Stomach smooth muscle (tissue), 2 donors: ENCODE measurements around the gene ZNF385B.
"Not testable (repeated sequence)": the region's sequence is repeated elsewhere in the genome, so short reads cannot be mapped to it uniquely, and the experiment has no call there.

Experiments used
- H3K27ac ChIP-seq: one replicate; pipeline ENCODE4 v1.7.0; 2013; ENCODE audit warnings: mild to moderate bottlenecking, low read length, inconsistent platforms
- H3K27me3 ChIP-seq, 2 donors: one replicate each; pipeline ENCODE4 v1.7.0; 2013; ENCODE audit warnings: low read length in 2 of 2; ENCODE audit not compliant: insufficient read depth in 2 of 2, control insufficient read depth in 1 of 2
- H3K36me3 ChIP-seq, 2 donors: one replicate each; pipeline ENCODE4 v1.7.0; 2013; ENCODE audit warnings: low read length in 2 of 2; ENCODE audit not compliant: control insufficient read depth in 2 of 2, insufficient read depth in 2 of 2
- H3K4me1 ChIP-seq: one replicate; pipeline ENCODE4 v1.7.0; 2013; ENCODE audit warnings: low read length; ENCODE audit not compliant: control insufficient read depth, insufficient read depth
- H3K4me3 ChIP-seq, 2 donors: one replicate each; pipeline ENCODE4 v1.7.0; 2013; ENCODE audit warnings: low read length in 2 of 2
- H3K9ac ChIP-seq, 2 donors: one replicate each; pipeline ENCODE4 v1.7.0; 2013; ENCODE audit warnings: low read length in 2 of 2, mild to moderate bottlenecking in 1 of 2
- H3K9me3 ChIP-seq, 2 donors: one replicate each; pipeline ENCODE4 v1.7.0; 2013; ENCODE audit warnings: low read length in 2 of 2; ENCODE audit not compliant: control insufficient read depth in 2 of 2
- donor health status: healthy.
- donor health status: Pancreatic carcinoma.

The ZNF385B gene

DNA sequence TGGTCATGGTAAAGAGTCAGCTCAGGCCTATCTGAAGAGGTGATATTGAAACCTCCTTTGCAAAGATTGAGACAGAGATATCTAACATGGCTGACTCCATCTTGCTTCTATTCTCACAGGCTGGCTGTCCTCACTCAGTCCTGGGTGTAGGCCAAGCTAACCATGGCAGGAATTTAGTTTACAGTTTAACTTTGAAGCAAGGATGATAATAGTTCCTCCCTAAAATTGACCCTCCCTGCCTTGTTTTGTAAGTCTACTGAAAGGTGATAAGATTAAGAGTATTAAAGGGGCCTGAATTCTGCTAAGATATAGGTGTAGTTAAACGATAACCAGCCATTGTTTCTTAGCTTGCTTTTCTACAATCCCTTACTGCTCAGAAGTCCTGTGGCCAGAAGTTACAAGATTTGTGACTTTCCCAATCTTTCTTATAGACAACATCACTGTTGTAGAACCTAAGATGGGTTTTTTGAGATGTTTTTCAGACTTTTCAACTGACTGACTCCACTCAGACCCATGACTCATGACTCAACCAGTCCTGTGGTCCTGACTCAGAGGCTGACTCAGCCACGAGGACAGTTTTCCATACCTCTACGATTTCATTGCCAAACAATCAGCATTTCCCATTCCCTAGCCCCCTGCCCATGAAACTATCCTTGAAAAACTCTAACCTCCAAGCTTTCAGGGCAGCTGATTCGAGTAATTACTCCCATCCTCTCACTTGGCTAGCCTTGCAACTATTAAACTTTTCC, 401.1 kb downstream of the ZNF385B start:
- Histone ChIP-seq H3K27me3 (no peaks in the 10 kb centered on the region), H3K27ac (no peak overlapping the region), H3K9me3 (no peaks in the 10 kb centered on the region), H3K36me3 (no peaks in the 10 kb centered on the region), H3K9ac (no peak overlapping the region), H3K4me3 (no peak overlapping the region), H3K4me1 (no peaks in the 10 kb centered on the region)

DNA sequence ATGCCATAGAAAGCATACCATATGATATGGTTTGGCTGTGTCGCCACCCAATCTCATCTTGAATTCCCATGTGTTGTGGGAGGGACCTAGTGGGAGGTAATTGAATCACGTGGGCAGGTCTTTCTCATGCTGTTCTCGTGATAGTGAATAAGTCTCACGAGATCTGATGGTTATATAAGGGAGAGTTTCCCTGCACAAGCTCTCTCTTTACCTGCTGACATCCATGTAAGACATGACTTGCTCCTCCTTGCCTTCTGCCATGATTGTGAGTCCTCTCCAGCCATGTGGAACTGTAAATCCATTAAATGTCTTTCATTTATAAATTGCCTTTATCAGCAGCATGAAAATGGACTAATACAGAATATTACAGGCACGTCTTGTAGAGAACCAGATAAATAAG, 403.3 kb downstream of the ZNF385B start:
- H3K27ac ChIP-seq, H3K9me3 ChIP-seq, H3K27me3 ChIP-seq, H3K4me3 ChIP-seq, H3K36me3 ChIP-seq, H3K4me1 ChIP-seq, H3K9ac ChIP-seq: not testable (repeated sequence)

DNA sequence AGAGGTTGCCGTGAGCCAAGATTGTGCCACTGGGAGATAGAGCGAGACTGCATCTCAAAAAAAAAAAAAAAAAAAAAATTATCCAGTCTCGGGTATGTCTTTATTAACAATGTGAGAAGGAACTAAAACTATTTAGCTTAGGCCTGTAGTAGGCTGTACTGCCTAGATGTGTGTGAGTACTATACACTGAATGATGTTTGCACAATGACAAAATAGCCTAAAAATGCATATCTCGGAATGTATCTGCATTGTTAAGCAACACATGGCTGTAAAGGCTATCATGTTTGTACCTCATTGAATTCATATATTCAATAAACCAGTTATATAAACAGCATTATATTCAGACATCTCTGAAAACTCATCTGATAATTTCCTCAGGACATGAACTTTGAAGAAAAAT, 405.6 kb downstream of the ZNF385B start:
- H3K27me3 ChIP-seq, result no peaks in the 10 kb centered on the region
- no peaks in the 10 kb centered on the region for H3K9me3 ChIP-seq
- H3K9ac ChIP-seq, result no peak overlapping the region
- no peak overlapping the region for H3K4me3 ChIP-seq
- H3K36me3 ChIP-seq, result no peaks in the 10 kb centered on the region
- H3K27ac ChIP-seq, result no peak overlapping the region
- H3K4me1 ChIP-seq, result no peaks in the 10 kb centered on the region

DNA sequence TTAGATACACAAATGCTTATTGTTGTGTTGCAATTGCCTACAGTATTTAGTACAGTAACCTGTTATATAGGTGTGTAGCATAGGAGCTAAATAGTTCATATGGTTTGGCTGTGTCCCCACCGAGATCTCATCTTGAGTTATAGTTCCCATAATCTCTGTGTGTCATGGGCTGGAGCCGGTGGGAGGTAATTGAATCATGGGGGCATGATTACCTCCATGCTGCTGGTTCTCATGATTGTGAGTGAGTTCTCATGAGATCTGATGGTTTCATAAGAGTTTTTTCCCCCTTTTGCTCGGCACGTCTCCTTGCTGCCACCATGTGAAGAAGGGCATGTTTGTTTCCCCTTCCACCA, 406.3 kb downstream of the ZNF385B start:
- no peaks in the 10 kb centered on the region for H3K36me3 ChIP-seq
- H3K27me3 ChIP-seq, result no peaks in the 10 kb centered on the region
- no peaks in the 10 kb centered on the region for H3K9me3 ChIP-seq
- H3K4me3 ChIP-seq, result no peak overlapping the region
- H3K4me1 ChIP-seq, result no peaks in the 10 kb centered on the region
- no peak overlapping the region for H3K27ac ChIP-seq
- no peak overlapping the region for H3K9ac ChIP-seq

DNA sequence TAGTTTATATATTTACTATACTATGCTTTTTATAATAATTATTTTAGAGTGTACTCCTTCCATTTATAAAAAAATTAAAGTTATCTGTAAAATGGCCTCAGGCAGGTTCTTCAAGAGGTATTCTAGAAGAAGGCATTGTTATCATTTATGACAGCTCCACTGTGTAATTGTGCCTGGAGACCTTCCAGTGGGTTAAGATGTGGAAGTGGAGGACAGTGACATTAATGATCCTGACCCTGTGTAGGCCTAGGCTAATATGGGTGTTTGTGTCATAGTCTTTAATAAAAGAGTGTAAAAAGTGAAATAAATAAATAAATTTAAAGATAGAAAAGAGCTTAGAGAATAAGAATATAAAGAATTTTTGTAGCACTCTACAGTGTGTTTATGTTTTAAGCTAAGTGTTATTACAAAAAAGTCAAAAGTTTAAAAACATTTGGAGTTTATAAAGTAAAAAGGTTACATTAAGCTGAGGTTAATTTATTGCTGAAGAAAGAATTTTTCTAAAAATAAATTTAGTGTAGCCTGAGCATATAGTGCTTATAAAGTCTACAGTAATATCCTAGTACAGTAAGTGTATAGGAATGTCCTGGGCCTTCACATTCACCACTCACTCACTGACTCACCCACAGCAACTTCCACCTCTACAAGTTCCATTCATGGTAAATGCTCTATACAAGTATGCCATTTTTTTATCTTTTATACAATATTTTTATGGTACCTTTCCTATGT, 406.8 kb downstream of the ZNF385B start:
- Histone ChIP-seq H3K27me3 (no peaks in the 10 kb centered on the region), H3K4me1 (no peaks in the 10 kb centered on the region), H3K9me3 (no peaks in the 10 kb centered on the region), H3K9ac (no peak overlapping the region), H3K36me3 (no peaks in the 10 kb centered on the region), H3K4me3 (no peak overlapping the region), H3K27ac (no peak overlapping the region)

DNA sequence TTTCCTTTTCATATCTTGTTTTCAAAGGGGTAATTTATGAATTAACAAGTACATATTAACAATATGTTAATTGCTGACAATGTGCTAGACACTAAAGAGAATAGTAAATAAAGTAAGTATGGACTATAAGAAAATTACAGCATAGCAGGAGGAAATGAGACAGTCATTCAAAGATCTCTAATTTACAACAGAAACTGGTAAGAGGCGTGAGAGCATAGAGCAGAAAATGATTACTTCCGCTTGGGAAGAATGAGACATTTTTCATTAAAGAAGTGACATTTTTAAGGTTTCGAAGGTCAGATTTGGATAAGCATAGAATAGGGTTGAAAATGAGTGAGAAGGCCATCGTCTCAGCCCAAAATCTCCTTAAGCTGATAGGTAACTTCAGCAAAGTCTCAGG, 412.4 kb downstream of the ZNF385B start:
- Histone ChIP-seq H3K4me3 (no peak overlapping the region), H3K9ac (no peak overlapping the region), H3K4me1 (no peaks in the 10 kb centered on the region), H3K27me3 (no peaks in the 10 kb centered on the region), H3K9me3 (no peaks in the 10 kb centered on the region), H3K27ac (no peak overlapping the region), H3K36me3 (no peaks in the 10 kb centered on the region)

DNA sequence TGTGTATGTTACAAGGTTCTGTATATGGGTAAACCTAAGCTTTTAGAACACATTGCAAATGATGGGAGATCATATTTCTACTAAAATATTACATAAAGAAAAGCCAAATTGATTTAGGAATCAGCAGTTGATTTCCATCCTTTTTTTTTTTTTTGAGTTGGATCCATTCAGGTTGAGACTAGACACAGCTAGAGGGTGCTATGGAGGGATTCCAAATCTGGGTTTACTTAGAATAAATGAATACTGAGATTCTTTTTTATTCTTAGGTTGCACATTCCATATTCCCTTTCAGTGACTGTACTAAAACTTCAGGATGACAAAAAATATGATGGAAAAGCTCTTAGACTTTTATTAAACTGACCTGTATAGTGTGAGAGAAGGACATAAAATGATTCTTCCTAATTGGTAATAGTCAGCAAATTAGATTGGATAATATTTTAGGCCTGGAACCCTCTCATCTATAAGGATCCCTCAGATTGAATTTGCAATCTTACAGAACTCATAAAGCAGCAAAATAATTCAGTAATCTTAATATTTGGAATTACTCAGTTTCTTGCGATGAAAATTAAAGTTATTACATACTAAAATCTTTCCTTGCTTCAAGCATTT, 413.5 kb downstream of the ZNF385B start:
- Histone ChIP-seq H3K9ac (no peak overlapping the region), H3K4me3 (no peak overlapping the region), H3K9me3 (no peaks in the 10 kb centered on the region), H3K4me1 (no peaks in the 10 kb centered on the region), H3K27me3 (no peaks in the 10 kb centered on the region), H3K27ac (no peak overlapping the region), H3K36me3 (no peaks in the 10 kb centered on the region)

DNA sequence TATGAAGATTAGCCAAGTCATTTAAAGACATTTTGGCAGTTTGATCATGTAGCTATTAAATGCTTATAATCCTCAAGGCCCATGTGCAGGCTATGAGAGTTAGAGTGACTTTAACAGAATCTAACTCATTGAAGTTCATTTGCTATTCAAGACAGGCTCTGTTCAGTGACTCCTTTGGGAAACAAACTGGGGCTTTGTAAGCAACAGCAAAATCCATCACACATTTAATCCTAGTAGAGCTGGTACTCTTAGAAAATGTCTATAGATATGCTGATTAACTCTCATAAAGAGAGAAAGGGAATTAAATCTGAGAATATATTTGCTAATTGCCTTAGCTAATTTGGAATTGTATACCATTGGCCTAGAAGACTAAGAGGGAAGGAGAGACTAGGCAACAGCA, 414.0 kb downstream of the ZNF385B start:
- no peaks in the 10 kb centered on the region for H3K27me3 ChIP-seq
- no peaks in the 10 kb centered on the region for H3K4me1 ChIP-seq

DNA sequence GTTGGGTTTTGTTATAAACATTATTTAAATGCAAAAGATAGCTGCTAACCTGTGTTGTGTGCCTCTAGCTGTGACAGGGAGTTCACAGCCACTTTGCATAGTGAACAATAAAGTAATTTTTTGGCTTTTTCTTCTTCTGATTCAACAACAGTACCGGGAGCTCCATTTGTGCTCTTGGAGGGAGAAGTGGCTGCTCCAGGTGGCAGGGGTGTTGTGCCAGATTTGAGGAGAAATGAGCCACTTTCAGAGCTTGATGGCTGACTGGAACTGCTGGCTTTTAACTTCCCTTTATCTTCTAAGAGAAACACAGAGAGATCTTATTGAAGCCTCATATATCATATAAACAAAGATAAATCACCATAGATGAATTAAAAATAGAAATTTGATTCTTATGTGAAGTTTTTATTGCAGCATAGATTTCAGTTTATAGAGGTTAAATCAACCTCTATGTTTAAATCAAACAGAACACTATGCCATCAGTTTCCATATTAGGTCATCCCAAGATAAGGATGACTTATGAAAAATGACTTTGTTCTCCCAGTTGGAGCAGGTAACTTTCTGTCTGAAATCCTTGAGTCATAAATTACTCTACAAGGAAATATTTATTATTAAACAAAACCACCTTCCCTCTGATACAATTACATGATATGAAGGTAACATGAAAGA, 414.8 kb downstream of the ZNF385B start:
- no peak overlapping the region for H3K27ac ChIP-seq

More for the DNA sequence above, 414.0 kb downstream of the ZNF385B start:
- H3K36me3 ChIP-seq, result no peaks in the 10 kb centered on the region
- H3K4me3 ChIP-seq, result no peak overlapping the region
- no peak overlapping the region for H3K9ac ChIP-seq
- H3K9me3 ChIP-seq, result no peaks in the 10 kb centered on the region
- H3K27ac ChIP-seq, result no peak overlapping the region

DNA sequence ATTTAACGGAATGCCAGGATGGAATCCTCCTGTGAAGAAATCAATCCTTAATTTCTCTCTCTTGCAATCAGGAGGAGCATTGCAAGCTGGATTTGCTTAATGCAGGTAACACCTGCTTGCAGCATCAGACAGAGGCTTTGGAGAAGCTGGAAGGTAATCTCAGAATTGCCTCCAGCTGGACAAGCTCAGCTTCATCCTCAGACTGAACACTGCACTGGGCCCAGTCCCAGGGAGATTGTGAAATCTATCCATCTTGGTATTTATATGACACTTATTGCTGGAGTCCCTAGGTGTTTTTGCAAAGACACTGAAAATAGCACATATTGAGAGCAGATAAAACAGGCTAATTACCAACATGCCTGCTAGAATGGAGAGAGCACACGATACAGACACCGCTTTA, 417.4 kb downstream of the ZNF385B start:
- H3K4me3 ChIP-seq, result no peak overlapping the region
- H3K9me3 ChIP-seq, result no peaks in the 10 kb centered on the region
- no peak overlapping the region for H3K9ac ChIP-seq
- H3K27ac ChIP-seq, result no peak overlapping the region
- H3K4me1 ChIP-seq, result no peaks in the 10 kb centered on the region
- H3K27me3 ChIP-seq, result no peaks in the 10 kb centered on the region
- H3K36me3 ChIP-seq, result no peaks in the 10 kb centered on the region

More for the DNA sequence above, 414.8 kb downstream of the ZNF385B start:
- Histone ChIP-seq H3K27me3 (no peaks in the 10 kb centered on the region), H3K4me1 (no peaks in the 10 kb centered on the region), H3K9ac (no peak overlapping the region), H3K9me3 (no peaks in the 10 kb centered on the region), H3K4me3 (no peak overlapping the region), H3K36me3 (no peaks in the 10 kb centered on the region)
